ENCODE measurements around the gene TMEM44.

The TMEM44 gene

DNA sequence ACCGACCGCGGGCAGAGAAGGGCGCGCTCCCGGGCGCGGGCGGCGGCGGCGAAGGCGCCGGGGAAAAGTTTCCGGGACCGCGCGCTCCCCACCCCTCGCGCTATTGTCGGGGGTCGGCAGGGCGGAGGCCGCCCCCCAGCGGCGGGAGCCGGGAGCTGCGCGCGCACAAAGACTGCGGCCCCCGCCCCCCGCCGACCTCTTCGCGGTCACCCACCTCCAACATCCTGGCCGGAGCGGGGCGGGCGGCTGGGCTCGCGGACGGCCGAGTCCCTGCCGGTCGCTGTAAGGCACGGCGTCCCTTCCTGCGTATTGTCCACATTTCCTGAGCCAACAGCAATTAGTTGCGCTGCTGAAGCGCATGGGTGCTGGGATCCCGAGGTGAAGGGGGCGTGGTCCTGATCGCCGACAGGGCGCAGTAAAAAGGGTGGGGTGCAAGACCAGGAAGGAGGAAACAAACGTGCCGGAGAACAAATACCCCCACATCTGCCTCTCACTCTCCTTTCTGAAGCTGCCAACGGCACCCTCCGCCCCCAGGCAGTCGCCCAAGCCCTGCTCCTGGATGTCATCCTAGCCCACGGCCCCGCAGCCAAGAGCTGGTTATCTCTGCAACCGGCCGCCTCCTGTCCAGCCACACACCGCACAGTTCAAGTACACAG, at the start of gene TMEM44:
TSS of gene TMEM44 (minus strand) at position 71 of the 656 bp plus-strand sequence. CDS start 204 bp downstream, outside the sequence.
- TF ChIP-seq, protein P1, sequence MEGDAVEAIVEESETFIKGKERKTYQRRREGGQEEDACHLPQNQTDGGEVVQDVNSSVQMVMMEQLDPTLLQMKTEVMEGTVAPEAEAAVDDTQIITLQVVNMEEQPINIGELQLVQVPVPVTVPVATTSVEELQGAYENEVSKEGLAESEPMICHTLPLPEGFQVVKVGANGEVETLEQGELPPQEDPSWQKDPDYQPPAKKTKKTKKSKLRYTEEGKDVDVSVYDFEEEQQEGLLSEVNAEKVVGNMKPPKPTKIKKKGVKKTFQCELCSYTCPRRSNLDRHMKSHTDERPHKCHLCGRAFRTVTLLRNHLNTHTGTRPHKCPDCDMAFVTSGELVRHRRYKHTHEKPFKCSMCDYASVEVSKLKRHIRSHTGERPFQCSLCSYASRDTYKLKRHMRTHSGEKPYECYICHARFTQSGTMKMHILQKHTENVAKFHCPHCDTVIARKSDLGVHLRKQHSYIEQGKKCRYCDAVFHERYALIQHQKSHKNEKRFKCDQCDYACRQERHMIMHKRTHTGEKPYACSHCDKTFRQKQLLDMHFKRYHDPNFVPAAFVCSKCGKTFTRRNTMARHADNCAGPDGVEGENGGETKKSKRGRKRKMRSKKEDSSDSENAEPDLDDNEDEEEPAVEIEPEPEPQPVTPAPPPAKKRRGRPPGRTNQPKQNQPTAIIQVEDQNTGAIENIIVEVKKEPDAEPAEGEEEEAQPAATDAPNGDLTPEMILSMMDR (IDR thresholded peaks at IDR 0.05; ENCODE audit: extremely low read depth, missing control alignments), result peak; percentile 59
- peak; percentile 95 for DNase-seq (ENCODE audit: low spot score)

- peak; percentile 83 for DNase-seq (ENCODE audit: low spot score)
- TF ChIP-seq, protein P1 (IDR thresholded peaks at IDR 0.05; ENCODE audit: extremely low read depth, missing control alignments), result peak; percentile 72
Observed at GRCh38 chr3:194682694-194683310, 49.6 kb upstream of the TMEM44 start.

DNA sequence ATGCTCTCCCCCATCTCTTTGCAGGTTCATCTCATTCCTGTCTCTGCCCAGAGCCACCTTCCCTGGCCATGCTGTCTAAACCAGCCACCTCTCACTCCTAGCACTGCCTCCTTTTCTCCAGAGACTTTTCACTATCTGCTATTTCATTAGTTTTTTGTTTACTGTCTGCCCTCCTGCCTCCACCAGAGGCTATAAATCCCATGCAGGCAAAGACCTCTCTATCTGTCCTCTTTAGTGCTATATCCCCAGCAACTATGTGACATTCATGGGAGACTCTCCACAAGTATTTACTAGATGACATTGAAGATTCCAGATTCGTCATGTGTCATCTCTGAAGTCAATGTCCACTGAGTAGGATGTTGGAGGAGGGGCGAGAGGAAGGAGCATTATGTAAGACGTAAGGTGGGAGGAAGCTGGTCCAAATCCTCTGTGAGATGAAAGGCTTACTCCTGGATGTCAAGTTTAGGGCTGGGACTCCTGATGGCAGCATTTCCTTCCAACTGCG, 49.0 kb upstream of the TMEM44 start:
- no peak for DNase-seq (ENCODE audit: low spot score)
- TF ChIP-seq, protein P1 (IDR thresholded peaks at IDR 0.05; ENCODE audit: extremely low read depth, missing control alignments), result no peak

DNA sequence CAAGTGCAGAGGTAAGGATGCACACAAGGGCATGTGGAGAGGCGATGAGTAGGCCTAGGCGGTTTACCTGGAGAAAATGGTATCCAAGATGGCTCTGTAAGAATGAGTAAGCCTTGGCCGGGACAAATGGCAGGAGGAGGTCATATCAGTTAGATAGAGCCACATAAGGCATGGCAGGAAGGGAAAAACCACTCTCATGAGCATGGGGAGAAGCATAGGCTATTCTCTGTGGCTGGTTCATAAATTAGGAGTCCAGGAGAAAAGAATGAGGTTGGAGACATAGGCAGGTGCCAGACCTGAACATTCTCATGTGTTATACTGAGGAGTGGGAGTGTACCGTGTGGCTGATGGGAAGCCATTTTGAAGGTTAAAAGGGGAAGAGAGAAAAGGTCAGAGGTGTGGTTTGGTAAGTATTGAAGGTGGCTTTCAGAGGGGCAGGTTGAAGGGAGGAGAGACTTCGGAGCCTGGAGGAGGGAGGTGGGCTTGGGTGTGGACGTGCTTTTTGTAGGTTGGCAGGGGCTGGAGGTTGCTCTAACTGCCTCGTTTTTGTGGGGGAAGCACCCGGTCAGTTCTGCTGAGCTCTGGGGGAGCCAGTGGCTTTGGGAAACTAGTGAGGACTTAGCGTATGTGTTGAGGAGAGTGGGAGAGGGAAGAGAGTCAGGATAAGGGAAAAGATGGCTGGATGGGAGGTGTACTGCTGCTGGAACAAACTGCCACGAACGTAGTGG, 47.8 kb upstream of the TMEM44 start:
- DNase-seq (ENCODE audit: low spot score), result no peak
- TF ChIP-seq, protein P1 (IDR thresholded peaks at IDR 0.05; ENCODE audit: extremely low read depth, missing control alignments), result no peak

DNA sequence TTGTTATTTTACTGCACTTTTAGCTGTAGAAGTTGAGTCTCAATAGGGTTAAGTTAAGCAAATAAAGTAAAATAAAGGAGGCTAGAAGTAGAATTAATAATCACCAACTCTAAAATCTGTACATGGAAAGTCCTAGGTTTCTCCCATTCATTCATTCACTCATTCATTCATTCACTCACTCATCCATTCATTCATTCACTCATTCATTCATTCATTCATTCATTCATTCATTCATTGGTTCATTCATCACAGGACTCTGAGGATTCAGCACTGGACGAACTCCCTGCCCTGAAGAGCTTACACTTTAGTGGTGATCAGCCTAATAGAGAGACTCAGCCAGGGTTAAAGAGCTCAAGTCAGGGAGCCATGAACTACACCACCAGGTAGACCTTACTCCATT, 43.3 kb upstream of the TMEM44 start:
- DNase-seq (ENCODE audit: low spot score), result no peak
- TF ChIP-seq, protein P1 (IDR thresholded peaks at IDR 0.05; ENCODE audit: extremely low read depth, missing control alignments), result no peak

DNA sequence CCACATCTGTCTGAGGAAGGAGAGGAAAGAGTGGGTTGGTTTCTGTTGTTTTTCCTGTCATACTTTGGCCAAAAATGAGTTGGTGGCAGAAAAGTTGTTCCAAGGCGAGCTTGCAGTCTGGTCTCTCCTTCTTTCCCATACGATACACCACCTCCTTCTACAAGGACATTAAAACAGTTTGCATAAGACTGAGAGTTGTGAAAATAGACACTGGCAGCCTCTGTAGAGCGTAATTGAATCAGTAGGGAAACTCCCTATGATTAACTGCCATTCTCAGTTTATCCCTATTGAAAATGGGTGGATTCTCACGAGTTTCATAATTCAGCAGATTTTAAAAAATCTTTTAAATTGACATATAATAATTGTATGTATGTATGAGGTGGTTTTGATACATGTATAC, 42.5 kb upstream of the TMEM44 start:
- TF ChIP-seq, protein P1 (IDR thresholded peaks at IDR 0.05; ENCODE audit: extremely low read depth, missing control alignments), result no peak
- no peak for DNase-seq (ENCODE audit: low spot score)

All from GM20000 (cell line).